ENCODE data around the gene LDB2. TPM values are rescaled to one million over a fixed set of nuclear protein-coding genes. Genes with fewer than 3 reads are reported as not detected.
"Not testable (repeated sequence)": the region's sequence is repeated elsewhere in the genome, so short reads cannot be mapped to it uniquely, and the experiment has no call there.

The LDB2 gene
- total RNA-seq, 2 donors from 2014 or later = 11.4 to 14.5 TPM

DNA sequence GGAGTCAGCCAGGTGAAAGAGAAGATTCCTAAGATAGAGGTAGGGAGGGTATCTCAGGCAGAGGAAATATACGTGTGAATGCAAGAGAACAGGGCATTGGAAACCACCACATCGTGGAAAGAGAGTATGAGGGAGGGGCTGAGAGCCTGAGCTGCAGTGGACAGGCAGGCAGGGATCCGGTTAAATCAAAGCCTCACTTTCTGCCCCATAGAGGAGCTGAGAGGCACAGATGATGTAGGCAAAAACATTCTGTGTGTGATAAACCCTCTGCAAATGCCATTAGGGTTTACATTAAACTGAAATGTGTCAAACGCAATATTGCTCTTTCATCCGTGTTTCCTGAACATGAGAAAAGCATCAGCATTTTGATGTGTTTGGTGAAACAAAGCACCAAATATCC is 374.0 kb downstream of the LDB2 start:
- no peaks in the 10 kb centered on the region for H3K36me3 Mint-ChIP-seq (ENCODE audit: low read depth)
- no peak for DNase-seq
- H3K4me1 ChIP-seq (ENCODE audit: control insufficient read depth, insufficient read depth, low read length) = no peaks in the 10 kb centered on the region
- H3K4me3 ChIP-seq (ENCODE audit: low read length) = no peak overlapping the region
- H3K36me3 ChIP-seq (ENCODE audit: control insufficient read depth, insufficient read depth, low read length) = no peaks in the 10 kb centered on the region
- H3K27ac Mint-ChIP-seq = no peak overlapping the region
- H3K9me3 ChIP-seq (ENCODE audit: control insufficient read depth, low read length) = no peaks in the 10 kb centered on the region
- no peak overlapping the region for H3K27ac ChIP-seq (ENCODE audit: low read depth, low read length)
- WGBS, 2 experiments (ENCODE audit: insufficient coverage in 1 of 2, insufficient read length in 1 of 2) = 71 to 75% methylated on average over 5 of the region's 5 CpGs
- H3K27me3 Mint-ChIP-seq (ENCODE audit: insufficient read depth) = no peaks in the 10 kb centered on the region
- H3K9me3 Mint-ChIP-seq = no peaks in the 10 kb centered on the region
- TF ChIP-seq, protein P1, sequence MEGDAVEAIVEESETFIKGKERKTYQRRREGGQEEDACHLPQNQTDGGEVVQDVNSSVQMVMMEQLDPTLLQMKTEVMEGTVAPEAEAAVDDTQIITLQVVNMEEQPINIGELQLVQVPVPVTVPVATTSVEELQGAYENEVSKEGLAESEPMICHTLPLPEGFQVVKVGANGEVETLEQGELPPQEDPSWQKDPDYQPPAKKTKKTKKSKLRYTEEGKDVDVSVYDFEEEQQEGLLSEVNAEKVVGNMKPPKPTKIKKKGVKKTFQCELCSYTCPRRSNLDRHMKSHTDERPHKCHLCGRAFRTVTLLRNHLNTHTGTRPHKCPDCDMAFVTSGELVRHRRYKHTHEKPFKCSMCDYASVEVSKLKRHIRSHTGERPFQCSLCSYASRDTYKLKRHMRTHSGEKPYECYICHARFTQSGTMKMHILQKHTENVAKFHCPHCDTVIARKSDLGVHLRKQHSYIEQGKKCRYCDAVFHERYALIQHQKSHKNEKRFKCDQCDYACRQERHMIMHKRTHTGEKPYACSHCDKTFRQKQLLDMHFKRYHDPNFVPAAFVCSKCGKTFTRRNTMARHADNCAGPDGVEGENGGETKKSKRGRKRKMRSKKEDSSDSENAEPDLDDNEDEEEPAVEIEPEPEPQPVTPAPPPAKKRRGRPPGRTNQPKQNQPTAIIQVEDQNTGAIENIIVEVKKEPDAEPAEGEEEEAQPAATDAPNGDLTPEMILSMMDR (conservative IDR thresholded peaks at IDR 0.05) = no peak
- no peak overlapping the region for H3K4me3 Mint-ChIP-seq
- peaks cover 6% of the 10 kb centered on the region for H3K4me1 Mint-ChIP-seq
- no peaks in the 10 kb centered on the region for H3K27me3 ChIP-seq (ENCODE audit: control insufficient read depth, insufficient read depth, low read length, poor library complexity, severe bottlenecking)
- H3K9ac ChIP-seq (ENCODE audit: extremely low read depth, low read length, poor library complexity, severe bottlenecking) = no peak overlapping the region

DNA sequence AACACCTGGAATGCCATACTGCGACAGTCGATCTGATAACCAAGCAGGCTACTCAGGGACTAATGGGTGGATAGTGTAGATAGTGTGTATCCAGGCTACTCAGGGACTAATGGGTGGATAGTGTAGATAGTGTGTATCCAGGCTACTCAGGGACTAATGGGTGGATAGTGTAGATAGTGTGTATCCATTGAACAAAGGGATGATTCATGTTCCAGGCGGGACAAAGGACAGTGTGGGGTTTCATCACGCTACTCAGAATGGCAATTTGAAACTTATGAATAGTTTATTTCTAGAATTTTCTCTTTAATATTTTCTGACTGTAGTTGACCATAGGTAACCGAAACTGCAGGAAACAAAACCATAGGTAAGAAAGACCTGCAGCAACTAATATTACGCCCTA is 374.9 kb downstream of the LDB2 start:
- H3K4me1 ChIP-seq (ENCODE audit: control insufficient read depth, insufficient read depth, low read length); H3K36me3 ChIP-seq (ENCODE audit: control insufficient read depth, insufficient read depth, low read length); H3K9ac ChIP-seq (ENCODE audit: extremely low read depth, low read length, poor library complexity, severe bottlenecking); H3K4me1 Mint-ChIP-seq; H3K4me3 Mint-ChIP-seq; H3K27ac ChIP-seq (ENCODE audit: low read depth, low read length); H3K9me3 ChIP-seq (ENCODE audit: control insufficient read depth, low read length); H3K9me3 Mint-ChIP-seq; H3K4me3 ChIP-seq (ENCODE audit: low read length); H3K27me3 Mint-ChIP-seq (ENCODE audit: insufficient read depth); H3K36me3 Mint-ChIP-seq (ENCODE audit: low read depth); H3K27me3 ChIP-seq (ENCODE audit: control insufficient read depth, insufficient read depth, low read length, poor library complexity, severe bottlenecking); H3K27ac Mint-ChIP-seq; DNase-seq: not testable (repeated sequence)
- WGBS, 2 experiments (ENCODE audit: insufficient coverage in 1 of 2, insufficient read length in 1 of 2) = 89 to 92% methylated on average over 4 to 6 of the region's 6 CpGs

DNA sequence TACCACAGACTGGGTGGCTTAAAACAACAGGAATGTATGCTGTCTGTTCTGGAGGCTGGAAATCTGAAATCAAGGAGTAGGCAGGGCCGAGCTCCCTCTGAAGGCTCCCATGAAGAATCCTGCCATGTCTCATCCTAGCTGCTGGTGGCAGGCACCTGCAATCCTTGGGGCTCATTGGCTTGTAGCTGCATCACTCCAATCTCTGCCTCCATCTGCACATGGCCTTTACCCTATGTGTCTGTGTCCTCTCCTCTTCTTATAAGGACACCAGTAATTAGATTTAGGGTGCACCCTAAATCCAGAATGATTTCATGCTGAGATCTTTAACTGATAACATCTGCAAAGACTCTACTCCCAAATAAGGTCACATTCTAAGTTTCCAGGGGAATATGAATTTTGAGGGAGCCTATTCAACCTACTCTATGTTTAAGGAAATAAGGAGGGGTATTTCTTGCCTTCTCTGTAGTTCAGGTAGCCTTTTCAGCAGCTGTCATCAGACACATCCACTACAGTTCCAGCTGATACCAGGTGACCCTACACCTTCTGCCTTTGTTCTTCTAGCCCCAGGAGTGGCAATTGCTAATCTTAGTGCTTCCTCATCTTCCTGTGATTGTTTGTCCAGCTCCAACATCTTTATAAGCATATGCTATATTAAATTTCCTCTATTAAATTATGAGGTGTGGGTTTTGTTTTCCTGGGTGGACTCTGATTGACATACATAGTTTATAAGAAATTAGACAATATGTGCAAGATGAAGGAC is 377.1 kb downstream of the LDB2 start:
- 88 to 94% methylated on average over 1 of the region's 1 CpG for WGBS, 2 experiments (ENCODE audit: insufficient coverage in 1 of 2, insufficient read length in 1 of 2)
- H3K4me1 Mint-ChIP-seq = peaks cover 6% of the 10 kb centered on the region
- no peaks in the 10 kb centered on the region for H3K27me3 Mint-ChIP-seq (ENCODE audit: insufficient read depth)
- TF ChIP-seq, protein P1 (conservative IDR thresholded peaks at IDR 0.05) = no peak
- no peaks in the 10 kb centered on the region for H3K9me3 Mint-ChIP-seq
- no peaks in the 10 kb centered on the region for H3K27me3 ChIP-seq (ENCODE audit: control insufficient read depth, insufficient read depth, low read length, poor library complexity, severe bottlenecking)
- no peak overlapping the region for H3K27ac ChIP-seq (ENCODE audit: low read depth, low read length)
- H3K27ac Mint-ChIP-seq = no peak overlapping the region
- DNase-seq = no peak
- H3K9ac ChIP-seq (ENCODE audit: extremely low read depth, low read length, poor library complexity, severe bottlenecking) = no peak overlapping the region
- H3K4me3 ChIP-seq (ENCODE audit: low read length) = no peak overlapping the region
- H3K4me3 Mint-ChIP-seq = no peak overlapping the region
- H3K36me3 Mint-ChIP-seq (ENCODE audit: low read depth) = no peaks in the 10 kb centered on the region
- H3K9me3 ChIP-seq (ENCODE audit: control insufficient read depth, low read length) = no peaks in the 10 kb centered on the region
- H3K36me3 ChIP-seq (ENCODE audit: control insufficient read depth, insufficient read depth, low read length) = no peaks in the 10 kb centered on the region
- no peaks in the 10 kb centered on the region for H3K4me1 ChIP-seq (ENCODE audit: control insufficient read depth, insufficient read depth, low read length)
